NCI-H2107 (cell line): ENCODE data around the gene LYPLAL1.

Experiments
- DNase-seq: peaks from one replicate; lab custom pipeline; 2025; lab: John Stamatoyannopoulos, UW

LYPLAL1 gene

GRCh38 chr1:219173758-219174459, at the start of gene LYPLAL1:
Gene LYPLAL1 (plus strand): TSS chr1:219173878. CDS start chr1:219173891, 13 bp downstream.
- peak; percentile 91 for DNase-seq

GRCh38 chr1:219124163-219124562, 49.5 kb upstream of the LYPLAL1 start:
- DNase-seq, result no peak

- no peak for DNase-seq
These were observed 48.3 kb upstream of the LYPLAL1 start for GRCh38 chr1:219125342-219125741.

DNA sequence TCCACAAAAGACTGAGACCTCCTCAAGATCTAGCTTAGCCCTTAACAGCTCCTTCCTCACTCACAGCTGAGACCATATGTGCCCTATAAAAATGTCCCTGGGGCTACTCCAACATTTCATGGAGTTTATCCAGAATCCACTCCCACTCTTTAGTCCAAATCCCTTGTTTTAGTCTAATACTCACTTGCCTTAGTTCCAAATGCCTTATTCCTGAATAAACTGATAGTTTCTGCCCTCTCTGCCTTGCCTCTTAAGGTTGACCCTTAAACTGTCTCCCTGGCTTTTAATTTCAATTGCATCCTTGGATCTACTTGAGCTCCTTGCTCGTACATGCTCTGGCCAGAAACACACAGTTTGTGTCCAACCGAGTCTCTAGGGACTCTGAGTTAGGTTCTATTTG, 47.3 kb upstream of the LYPLAL1 start:
- no peak for DNase-seq

GRCh38 chr1:219128957-219129356, 44.7 kb upstream of the LYPLAL1 start:
- DNase-seq, result no peak

DNA sequence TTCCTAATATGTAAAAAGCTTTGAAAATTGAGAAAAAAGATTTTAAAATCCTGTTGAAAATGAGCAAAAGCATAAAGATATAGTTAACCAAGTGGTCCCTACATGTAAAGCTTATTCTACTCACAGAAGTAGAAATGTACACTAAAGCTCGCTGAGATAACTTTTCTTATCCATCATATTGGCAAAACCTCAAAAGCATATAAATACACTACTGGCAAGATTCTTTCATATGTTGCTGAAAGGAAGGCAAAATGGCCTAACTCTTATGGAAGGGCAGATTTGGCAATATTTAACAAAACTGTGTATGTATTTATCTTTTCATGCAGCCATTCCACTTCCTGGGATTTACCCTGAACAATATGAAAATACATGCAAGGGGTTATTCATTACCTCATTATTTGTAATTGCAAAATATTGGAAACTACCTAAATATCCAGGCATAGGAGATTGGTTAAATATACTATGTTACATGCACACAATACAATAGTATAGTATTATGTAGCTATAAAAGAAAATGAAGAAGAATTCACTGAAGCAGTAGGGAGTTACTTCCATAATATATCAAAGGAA, 43.2 kb upstream of the LYPLAL1 start:
- no peak for DNase-seq

DNA sequence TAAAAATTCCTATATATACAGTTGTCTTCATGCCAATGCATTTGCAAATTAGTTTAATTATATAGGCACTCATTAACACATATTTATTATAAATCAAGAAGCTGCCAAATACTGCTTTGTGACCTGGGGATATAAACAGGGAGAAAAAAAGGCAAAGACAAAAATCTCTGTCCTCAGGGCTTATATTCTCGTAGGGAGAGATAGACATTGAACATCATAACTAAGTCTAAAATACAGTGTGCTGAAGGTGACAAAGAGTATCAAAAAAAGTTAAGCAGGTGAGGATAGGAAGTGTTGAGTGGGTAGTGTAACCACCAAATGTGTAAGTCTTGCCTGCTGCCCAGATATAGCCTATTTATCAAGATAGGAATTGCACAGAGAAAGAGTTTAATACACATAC, 40.7 kb upstream of the LYPLAL1 start:
- DNase-seq, result no peak

GRCh38 chr1:219138747-219139146, 34.9 kb upstream of the LYPLAL1 start:
- no peak for DNase-seq

DNA sequence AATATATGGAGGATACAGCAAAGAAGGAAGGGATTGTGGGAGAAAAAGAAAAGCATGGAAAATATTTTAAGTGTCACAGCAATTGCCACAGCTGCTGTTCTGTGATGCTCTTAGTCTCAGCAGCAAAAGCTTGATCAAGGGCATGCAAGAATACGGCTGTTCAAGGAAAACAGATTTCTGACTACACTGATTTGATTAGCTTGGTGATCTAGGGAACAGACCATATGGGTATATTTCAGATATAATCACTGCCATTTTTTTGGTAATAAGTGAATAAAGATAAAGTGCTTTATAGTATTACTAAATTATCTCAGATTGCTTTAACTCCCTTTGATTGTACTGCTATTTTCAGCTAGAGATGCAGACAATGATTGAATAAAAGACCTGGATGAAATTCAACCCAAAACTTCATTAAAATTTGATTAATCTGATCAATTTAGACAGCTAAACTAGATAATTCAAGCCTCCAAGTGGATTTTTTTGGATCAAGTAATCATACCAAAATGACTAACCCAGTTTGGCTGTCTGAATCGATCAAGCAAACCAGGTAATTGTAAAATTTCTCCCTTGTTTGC, 33.3 kb upstream of the LYPLAL1 start:
- DNase-seq, result no peak

GRCh38 chr1:219143735-219144134, 29.9 kb upstream of the LYPLAL1 start:
- no peak for DNase-seq

GRCh38 chr1:219144658-219145315, 28.9 kb upstream of the LYPLAL1 start:
- no peak for DNase-seq

DNA sequence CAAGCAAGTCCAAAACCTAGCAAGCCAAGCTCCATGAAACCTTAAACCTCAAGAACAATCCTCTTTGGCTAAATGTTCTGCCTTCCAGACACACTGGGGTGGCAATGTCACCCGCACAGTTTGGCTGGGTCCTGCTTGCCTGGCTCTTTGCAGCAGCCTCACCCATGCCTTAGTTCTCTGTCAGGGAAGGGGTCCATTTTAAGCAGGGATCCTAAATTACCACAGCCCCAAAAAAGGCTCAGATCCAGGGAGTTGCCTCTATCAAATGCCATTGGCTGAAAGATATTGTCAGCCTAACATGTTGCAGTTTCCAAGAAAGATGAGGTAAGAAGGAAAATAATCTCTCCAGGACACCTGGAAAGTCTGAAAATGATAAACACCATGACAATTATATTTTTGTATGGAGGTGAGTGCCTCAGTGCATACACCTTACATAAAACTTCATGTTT, 26.1 kb upstream of the LYPLAL1 start:
- DNase-seq, result no peak

GRCh38 chr1:219149009-219149577, 24.6 kb upstream of the LYPLAL1 start:
- no peak for DNase-seq

- DNase-seq, result no peak
These were observed 23.7 kb upstream of the LYPLAL1 start for GRCh38 chr1:219149953-219150352.

GRCh38 chr1:219150913-219151312, 22.8 kb upstream of the LYPLAL1 start:
- no peak for DNase-seq

GRCh38 chr1:219151467-219151866, 22.2 kb upstream of the LYPLAL1 start:
- no peak for DNase-seq

- no peak for DNase-seq
These were observed 20.9 kb upstream of the LYPLAL1 start for GRCh38 chr1:219152751-219153150.

GRCh38 chr1:219153723-219154122, 20.0 kb upstream of the LYPLAL1 start:
- DNase-seq, result no peak

DNA sequence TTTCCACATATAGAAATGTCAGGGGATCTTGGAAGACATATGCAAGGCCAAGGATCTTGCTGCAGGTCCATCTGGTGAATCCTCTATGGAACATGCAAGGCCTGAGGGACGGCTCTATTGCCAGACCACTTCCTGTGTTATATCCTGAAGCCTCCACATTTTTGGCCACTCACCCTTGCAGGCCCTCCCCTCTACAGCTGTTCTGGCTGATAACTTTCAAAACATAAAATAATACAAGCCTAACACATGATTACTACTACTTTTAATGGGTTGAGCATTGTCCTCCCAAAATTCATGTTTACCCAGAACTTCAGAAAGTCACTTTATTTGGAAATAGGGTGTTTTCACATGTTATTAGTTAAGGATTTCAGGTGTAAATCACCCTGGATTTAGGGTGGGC, 18.5 kb upstream of the LYPLAL1 start:
- no peak for DNase-seq

GRCh38 chr1:219159946-219160645, 13.6 kb upstream of the LYPLAL1 start:
- DNase-seq, result no peak

GRCh38 chr1:219160967-219161366, 12.7 kb upstream of the LYPLAL1 start:
- DNase-seq, result no peak

- no peak for DNase-seq
These were observed 12.3 kb upstream of the LYPLAL1 start for GRCh38 chr1:219161371-219161770.
